Measurements from ENCODE around the gene KIAA1586. TPM values are rescaled to one million over a fixed set of nuclear protein-coding genes. Genes with fewer than 3 reads are reported as not detected.

Gene KIAA1586
- total RNA-seq, 1 experiment from 2014 or later, result 12.6 TPM

GRCh38 chr6:57064809-57065208 lies 18.3 kb downstream of the KIAA1586 start:
- CTCF ChIA-PET, result no interaction called here
- Mint-ChIP-seq H3K27me3 (ENCODE audit: unreplicated experiment) (no peaks in the 10 kb centered on the region), H3K4me1 (ENCODE audit: low read depth, unreplicated experiment) (no peaks in the 10 kb centered on the region), H3K4me3 (ENCODE audit: low read depth, unreplicated experiment) (no peak overlapping the region), H3K9me3 (ENCODE audit: low read depth, unreplicated experiment) (no peaks in the 10 kb centered on the region), H3K36me3 (ENCODE audit: insufficient read depth, unreplicated experiment) (peaks cover 16% of the 10 kb centered on the region), H3K27ac (ENCODE audit: unreplicated experiment) (no peak overlapping the region)
- intact Hi-C loops (cut with micrococcal nuclease; ENCODE audit: unreplicated experiment), result no loop called here
- DNase-seq, result no peak
- TF ChIP-seq CTCF (IDR thresholded peaks at IDR 0.05; ENCODE audit: unreplicated experiment), result no peak
- no TSS peak for BruUV-seq (replicated peaks)

- no TSS peak for BruUV-seq (replicated peaks)
- no peak for TF ChIP-seq CTCF (IDR thresholded peaks at IDR 0.05; ENCODE audit: unreplicated experiment)
- peaks cover 8% of the 10 kb centered on the region for H3K36me3 Mint-ChIP-seq (ENCODE audit: insufficient read depth, unreplicated experiment)
- CTCF ChIA-PET, result no interaction called here
- H3K27me3 Mint-ChIP-seq (ENCODE audit: unreplicated experiment), result no peaks in the 10 kb centered on the region
- H3K9me3 Mint-ChIP-seq (ENCODE audit: low read depth, unreplicated experiment), result no peaks in the 10 kb centered on the region
- no peak for DNase-seq
- intact Hi-C loops (cut with micrococcal nuclease; ENCODE audit: unreplicated experiment), result no loop called here
- no peak overlapping the region for H3K27ac Mint-ChIP-seq (ENCODE audit: unreplicated experiment)
- H3K4me3 Mint-ChIP-seq (ENCODE audit: low read depth, unreplicated experiment), result no peak overlapping the region
- no peaks in the 10 kb centered on the region for H3K4me1 Mint-ChIP-seq (ENCODE audit: low read depth, unreplicated experiment)
Observed at GRCh38 chr6:57068061-57068460, 21.6 kb downstream of the KIAA1586 start.

- no peak for DNase-seq
- no peak for TF ChIP-seq CTCF (IDR thresholded peaks at IDR 0.05; ENCODE audit: unreplicated experiment)
- Mint-ChIP-seq H3K9me3 (ENCODE audit: low read depth, unreplicated experiment) (no peaks in the 10 kb centered on the region), H3K27me3 (ENCODE audit: unreplicated experiment) (no peaks in the 10 kb centered on the region), H3K4me3 (ENCODE audit: low read depth, unreplicated experiment) (no peak overlapping the region), H3K4me1 (ENCODE audit: low read depth, unreplicated experiment) (no peaks in the 10 kb centered on the region), H3K36me3 (ENCODE audit: insufficient read depth, unreplicated experiment) (peaks cover 7% of the 10 kb centered on the region), H3K27ac (ENCODE audit: unreplicated experiment) (no peak overlapping the region)
- intact Hi-C loops (cut with micrococcal nuclease; ENCODE audit: unreplicated experiment), result no loop called here
- CTCF ChIA-PET, result no interaction called here
- BruUV-seq (replicated peaks), result no TSS peak
Observed at GRCh38 chr6:57069228-57069627, 22.7 kb downstream of the KIAA1586 start.

DNA sequence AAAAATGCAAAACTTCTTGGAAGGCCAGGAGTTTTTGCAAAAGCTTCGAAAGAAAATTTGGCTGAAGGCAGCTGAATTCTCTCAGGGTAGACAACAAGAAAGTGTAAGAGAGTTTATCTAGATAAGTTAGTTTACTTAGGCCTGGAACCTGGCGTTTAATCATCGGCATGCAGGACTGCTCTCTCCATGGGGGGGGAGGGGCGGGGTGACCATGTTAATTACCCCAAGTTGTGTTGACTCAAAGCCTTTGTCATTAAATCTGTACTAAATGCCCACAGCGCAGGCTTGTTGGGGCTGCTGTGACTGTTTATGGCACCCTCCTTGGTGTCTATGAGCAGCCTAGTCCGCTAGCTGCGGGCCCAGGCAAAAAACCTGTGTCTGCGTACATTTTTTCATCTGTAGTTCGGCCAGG lies 23.4 kb downstream of the KIAA1586 start:
- H3K4me3 Mint-ChIP-seq (ENCODE audit: low read depth, unreplicated experiment), result no peak overlapping the region
- H3K36me3 Mint-ChIP-seq (ENCODE audit: insufficient read depth, unreplicated experiment), result peaks cover 4% of the 10 kb centered on the region
- intact Hi-C loops (cut with micrococcal nuclease; ENCODE audit: unreplicated experiment), result no loop called here
- no peak overlapping the region for H3K27ac Mint-ChIP-seq (ENCODE audit: unreplicated experiment)
- no peak for DNase-seq
- no peaks in the 10 kb centered on the region for H3K9me3 Mint-ChIP-seq (ENCODE audit: low read depth, unreplicated experiment)
- CTCF ChIA-PET, result no interaction called here
- BruUV-seq (replicated peaks), result no TSS peak
- no peak for TF ChIP-seq CTCF (IDR thresholded peaks at IDR 0.05; ENCODE audit: unreplicated experiment)
- no peaks in the 10 kb centered on the region for H3K4me1 Mint-ChIP-seq (ENCODE audit: low read depth, unreplicated experiment)
- no peaks in the 10 kb centered on the region for H3K27me3 Mint-ChIP-seq (ENCODE audit: unreplicated experiment)

GRCh38 chr6:57072108-57072507 lies 25.6 kb downstream of the KIAA1586 start:
- intact Hi-C loops (cut with micrococcal nuclease; ENCODE audit: unreplicated experiment), result no loop called here
- Mint-ChIP-seq H3K4me3 (ENCODE audit: low read depth, unreplicated experiment) (no peak overlapping the region), H3K9me3 (ENCODE audit: low read depth, unreplicated experiment) (no peaks in the 10 kb centered on the region), H3K36me3 (ENCODE audit: insufficient read depth, unreplicated experiment) (no peaks in the 10 kb centered on the region), H3K27ac (ENCODE audit: unreplicated experiment) (no peak overlapping the region), H3K4me1 (ENCODE audit: low read depth, unreplicated experiment) (no peaks in the 10 kb centered on the region), H3K27me3 (ENCODE audit: unreplicated experiment) (no peaks in the 10 kb centered on the region)
- no peak for DNase-seq
- CTCF ChIA-PET, result no interaction called here
- no peak for TF ChIP-seq CTCF (IDR thresholded peaks at IDR 0.05; ENCODE audit: unreplicated experiment)
- BruUV-seq (replicated peaks), result no TSS peak

Data from Calu3 (cell line).